AG04450 (cell line): ENCODE data around the gene KRT86. TPM values are rescaled to one million over a fixed set of nuclear protein-coding genes. Genes with fewer than 3 reads are reported as not detected.

ENCODE experiments used
- CTCF ChIA-PET: fragments of 300-600, 350-600 bp; formaldehyde crosslinking; extraction: SDS; loops from one replicate; lab custom pipeline; 2022; ENCODE audit warnings: antibody characterized with exemption, inconsistent platforms; lab: Charles Lee
- POLR2A ChIA-PET: fragments of 350-600 bp; formaldehyde crosslinking; extraction: SDS; loops from one replicate; lab custom pipeline; 2021; ENCODE audit warnings: antibody characterized with exemption, inconsistent platforms; lab: Yijun Ruan, JAX
- DNase-seq: peaks from one replicate; pipeline ENCODE4 v3.0.0-alpha.2; 2011; ENCODE audit warnings: low read depth, low spot score
- H3K27ac ChIP-seq: one replicate; pipeline ENCODE4 v1.5.1; 2012; ENCODE audit warnings: low read depth, low read length, control low read depth
- H3K27me3 ChIP-seq: one replicate; pipeline ENCODE4 v1.6.0; 2012; ENCODE audit warnings: low read length; ENCODE audit not compliant: control insufficient read depth, insufficient read depth
- H3K4me3 ChIP-seq: 2 replicates; pipeline ENCODE4 v1.5.1; 2011; ENCODE audit warnings: mild to moderate bottlenecking, low read depth, low read length, control low read depth
- H3K9me3 ChIP-seq: 2 replicates; pipeline ENCODE4 v1.5.1; 2012; ENCODE audit warnings: low read length; ENCODE audit not compliant: control insufficient read depth, insufficient read depth
- CTCF ChIP-seq: IDR thresholded peaks from 2 replicates; pipeline ENCODE4 v1.5.1; 2011; ENCODE audit warnings: low read depth, low read length, control low read depth, inconsistent platforms
- polyA plus RNA-seq: library from polyadenylated mRNA; depleted of rRNA; stranded (reverse); fragments of >200 nt; gene quantifications from 2 replicates; pipeline ENCODE4 v1.2.3, GENCODE V29; 2011

KRT86 gene
- polyA plus RNA-seq, 1 experiment, result 0.04 TPM

GRCh38 chr12:52291267-52291935 is 17.0 kb downstream of the KRT86 start, which contains the start of gene KRT81:
KRT81 (minus strand) TSS chr12:52291534; CDS start chr12:52291465, 69 bp downstream.
- no peak for DNase-seq
- CTCF ChIA-PET, result interaction anchor here (1.4 to 1.6 kb wide), 2 partner anchors 12 to 36 kb away, joined by 5 to 8 read pairs; no protein-coding TSS in a partner anchor
- no peak for TF ChIP-seq CTCF
- POLR2A ChIA-PET, result no interaction called here
- Histone ChIP-seq H3K9me3 (no peaks in the 10 kb centered on the region), H3K27ac (no peak within 1 kb of the TSS), H3K27me3 (peaks cover 25% of the 10 kb centered on the region), H3K4me3 (no peak within 1 kb of the TSS)

- peaks cover 25% of the 10 kb centered on the region for H3K27me3 ChIP-seq
- no peaks in the 10 kb centered on the region for H3K9me3 ChIP-seq
- no peak overlapping the region for H3K27ac ChIP-seq
- H3K4me3 ChIP-seq, result no peak overlapping the region
- ChIA-PET POLR2A (no interaction called here), CTCF (interaction anchor here (0.7 to 2.8 kb wide), 2 partner anchors 15 to 33 kb away, joined by 3 to 33 read pairs; no protein-coding TSS in a partner anchor)
- no peak for DNase-seq
- no peak for TF ChIP-seq CTCF
Observed at GRCh38 chr12:52293926-52294325, 19.5 kb downstream of the KRT86 start.

- POLR2A ChIA-PET, result no interaction called here
- no peak for DNase-seq
Observed at GRCh38 chr12:52294803-52295202, 20.4 kb downstream of the KRT86 start.

GRCh38 chr12:52295663-52296062 is 21.2 kb downstream of the KRT86 start:
- peaks cover 34% of the 10 kb centered on the region for H3K27me3 ChIP-seq
- no peak overlapping the region for H3K27ac ChIP-seq
- H3K9me3 ChIP-seq, result no peaks in the 10 kb centered on the region
- ChIA-PET POLR2A (interaction anchor here (0.7 kb wide), 1 partner anchor 32 kb away, joined by 4 read pairs; no protein-coding TSS in a partner anchor), CTCF (interaction anchor here (0.8 to 2.8 kb wide), 2 partner anchors 16 to 31 kb away, joined by 3 to 33 read pairs; no protein-coding TSS in a partner anchor)
- DNase-seq, result no peak
- no peak for TF ChIP-seq CTCF
- no peak overlapping the region for H3K4me3 ChIP-seq

More at GRCh38 chr12:52294803-52295202, 20.4 kb downstream of the KRT86 start:
- Histone ChIP-seq H3K9me3 (no peaks in the 10 kb centered on the region), H3K27me3 (peaks cover 26% of the 10 kb centered on the region), H3K27ac (no peak overlapping the region), H3K4me3 (no peak overlapping the region)
- CTCF ChIA-PET, result interaction anchor here (0.8 to 2.8 kb wide), 2 partner anchors 16 to 32 kb away, joined by 3 to 33 read pairs; no protein-coding TSS in a partner anchor
- TF ChIP-seq CTCF, result no peak
